Measurements from ENCODE around the gene COPZ1.

Gene COPZ1

DNA sequence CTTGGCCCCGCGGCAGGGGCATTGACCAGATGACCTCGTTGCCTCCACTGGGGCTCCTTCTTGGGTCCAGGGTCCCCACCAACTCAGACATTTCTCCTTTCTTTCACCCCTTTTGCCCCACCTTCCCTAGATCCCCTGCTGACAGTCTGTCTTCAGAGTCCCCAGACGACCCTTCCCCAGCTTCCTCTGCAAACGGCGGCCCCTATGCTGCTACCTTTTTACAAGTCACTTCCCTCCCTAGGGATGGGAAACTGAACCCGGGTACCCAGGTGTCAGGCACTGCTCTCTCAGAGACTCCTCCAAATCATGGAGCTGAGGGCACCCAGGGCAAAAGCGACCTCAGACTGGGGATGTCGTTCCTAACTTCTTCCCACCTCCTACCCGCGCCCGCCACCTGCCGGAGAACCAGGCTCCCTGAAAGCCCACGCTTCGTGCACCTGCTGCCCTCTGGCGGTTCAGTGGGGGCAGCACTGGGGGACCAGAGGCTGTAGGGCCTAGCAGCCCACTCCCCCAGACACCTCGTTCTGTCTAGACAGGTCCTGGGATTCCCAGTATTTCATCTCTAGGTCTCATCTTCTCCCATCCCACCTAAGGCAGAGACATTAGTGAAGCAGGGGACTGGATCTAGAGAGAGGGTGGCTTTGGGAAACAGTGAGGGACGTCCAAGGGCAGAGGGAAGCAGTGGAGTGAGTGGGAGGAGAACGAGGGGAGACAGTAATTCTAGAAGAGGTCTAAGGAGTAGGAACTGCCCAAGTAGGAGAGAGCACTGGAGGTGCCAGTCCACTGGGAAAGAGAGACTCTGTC, 54.7 kb downstream of the COPZ1 start:
- peak; percentile 100 for TF ChIP-seq CTCF (IDR thresholded peaks at IDR 0.05; ENCODE audit: low read depth, low read length)
- peak overlapping the region; percentile 57 for H3K4me3 ChIP-seq (ENCODE audit: low read depth, low read length)

DNA sequence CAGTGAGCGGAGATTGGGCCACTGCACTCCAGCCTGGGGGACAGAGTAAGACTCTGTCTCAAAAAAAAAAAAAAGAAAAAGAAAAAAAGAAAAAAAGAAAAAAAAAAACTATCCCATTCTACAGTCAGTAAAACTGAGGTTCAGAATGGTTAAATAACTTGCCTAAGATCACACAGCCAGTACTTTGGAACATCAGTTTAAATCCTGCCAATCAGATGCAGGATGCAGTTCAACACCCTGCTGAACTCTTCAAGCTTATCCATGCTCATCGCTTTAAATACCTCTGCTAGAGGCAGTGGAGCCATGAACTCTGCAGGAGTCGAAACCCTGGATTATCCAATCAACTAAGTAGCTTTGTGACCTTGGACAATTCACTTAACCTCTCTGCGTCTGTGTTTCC, 56.2 kb downstream of the COPZ1 start:
- TF ChIP-seq CTCF (IDR thresholded peaks at IDR 0.05; ENCODE audit: low read depth, low read length): no peak

GRCh38 chr12:54383041-54383609, 58.2 kb downstream of the COPZ1 start:
- H3K4me3 ChIP-seq (ENCODE audit: low read depth, low read length): no peak overlapping the region
- TF ChIP-seq CTCF (IDR thresholded peaks at IDR 0.05; ENCODE audit: low read depth, low read length): no peak

More for the DNA sequence above, 56.2 kb downstream of the COPZ1 start:
- H3K4me3 ChIP-seq (ENCODE audit: low read depth, low read length): no peak overlapping the region

DNA sequence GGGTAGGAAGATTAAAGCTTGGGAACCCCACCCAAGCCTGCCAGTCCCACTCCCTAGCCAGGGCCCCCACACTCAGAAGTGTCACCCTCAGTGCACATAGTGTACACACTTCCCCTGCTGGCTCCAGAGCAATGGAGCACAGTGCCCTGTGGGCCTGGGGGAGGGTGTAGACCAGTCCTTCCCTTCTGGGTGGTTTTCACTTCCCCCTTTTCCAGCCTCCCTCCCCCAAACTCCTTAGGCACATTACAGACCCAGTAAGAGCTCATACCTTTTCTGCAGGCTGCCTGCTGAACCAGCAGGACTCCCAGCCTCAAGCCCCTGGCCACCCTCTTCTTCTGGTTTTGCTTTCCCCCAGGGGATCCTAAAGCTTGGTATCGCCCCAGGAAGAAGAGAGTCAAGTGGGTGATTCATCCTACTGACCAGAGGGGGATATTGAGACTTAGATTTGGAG, 59.7 kb downstream of the COPZ1 start, which contains the start of gene ZNF385A:
TSS of gene ZNF385A (minus strand) at position 143 of the 451 bp plus-strand sequence. CDS start 219 bp downstream, outside the sequence.
- no peak within 1 kb of the TSS for H3K4me3 ChIP-seq (ENCODE audit: low read depth, low read length)
- no peak for TF ChIP-seq CTCF (IDR thresholded peaks at IDR 0.05; ENCODE audit: low read depth, low read length)

DNA sequence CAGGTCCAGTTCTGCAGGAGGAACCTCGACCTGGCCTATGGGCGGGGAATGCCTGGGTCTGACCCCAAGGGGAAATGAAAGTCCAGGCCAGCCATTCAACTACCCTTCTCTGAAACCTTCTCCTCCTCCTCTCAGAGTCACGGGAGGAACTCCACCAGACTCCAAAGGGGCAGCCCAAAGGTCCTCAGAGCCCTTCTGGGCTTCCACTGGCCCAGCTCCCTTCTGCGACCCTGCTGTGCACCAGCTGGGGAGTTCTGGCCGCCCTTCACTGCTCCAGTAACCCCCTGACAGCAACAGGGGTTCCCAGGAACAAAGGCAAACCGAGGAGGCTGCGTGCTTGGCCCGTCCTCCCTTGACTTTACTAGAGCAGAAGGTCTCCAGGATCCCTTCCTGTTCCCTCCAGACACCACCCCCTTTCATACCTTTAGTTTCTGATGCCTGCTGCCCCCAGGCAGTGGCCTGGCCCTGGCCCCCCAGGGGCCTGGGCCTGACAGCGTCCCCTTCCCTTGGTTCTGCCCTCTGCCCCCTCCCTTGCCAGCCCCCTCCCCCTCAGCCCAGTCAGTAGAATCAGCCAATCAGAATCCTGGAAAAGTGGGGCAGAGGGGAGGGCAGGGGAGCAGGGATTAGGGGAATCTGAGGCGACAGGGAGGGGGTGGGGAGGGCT, 60.5 kb downstream of the COPZ1 start:
- TF ChIP-seq CTCF (IDR thresholded peaks at IDR 0.05; ENCODE audit: low read depth, low read length): no peak
- H3K4me3 ChIP-seq (ENCODE audit: low read depth, low read length): no peak overlapping the region

DNA sequence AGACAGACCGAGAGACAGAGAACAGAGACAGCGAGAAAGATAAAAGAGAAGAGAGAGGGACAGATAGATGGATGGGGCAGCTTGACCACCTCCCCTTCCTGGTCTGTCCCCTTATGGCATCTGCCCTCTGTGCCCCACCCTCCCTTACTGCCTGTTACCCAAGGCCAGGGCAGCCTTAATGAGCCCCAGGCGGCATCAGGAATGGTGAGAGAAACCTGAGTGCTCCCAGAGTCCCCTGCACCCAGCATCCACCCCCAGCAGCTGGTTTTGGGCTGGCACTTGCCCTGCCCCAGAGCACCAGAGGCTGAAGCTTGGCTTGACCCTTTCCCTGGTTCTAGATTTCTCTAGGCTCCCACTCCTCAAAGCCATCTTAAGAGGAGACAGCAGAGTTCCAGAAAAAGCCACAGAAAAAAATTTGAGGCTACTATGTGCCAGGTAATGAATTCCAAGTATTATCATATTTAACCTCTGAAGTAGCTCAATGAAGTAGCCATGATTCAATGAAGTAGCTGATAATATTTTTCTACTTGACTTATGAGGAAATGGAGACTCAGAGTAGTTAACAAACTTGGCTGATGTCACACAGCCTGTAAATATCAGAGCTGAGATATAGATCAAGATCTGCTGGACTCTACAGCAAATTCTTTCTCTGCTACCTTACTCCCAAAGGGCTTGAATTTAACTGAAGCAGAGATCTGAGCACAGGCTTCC, 61.6 kb downstream of the COPZ1 start:
- TF ChIP-seq CTCF (IDR thresholded peaks at IDR 0.05; ENCODE audit: low read depth, low read length): no peak

More for the DNA sequence above, 61.6 kb downstream of the COPZ1 start:
- H3K4me3 ChIP-seq (ENCODE audit: low read depth, low read length): no peak overlapping the region
